KG1 (cell line): ENCODE results near the gene GRB14.
"Not testable (repeated sequence)": the region's sequence is repeated elsewhere in the genome, so short reads cannot be mapped to it uniquely, and the experiment has no call there.

Source experiments
- DNase-seq: peaks from one replicate; lab custom pipeline; 2025; lab: John Stamatoyannopoulos, UW

The GRB14 gene

GRCh38 chr2:164620873-164621763 lies at the start of gene GRB14:
Gene GRB14, minus strand, starts transcription at chr2:164621482. Its CDS starts 173 bp downstream, at chr2:164621309.
- no peak for DNase-seq

- DNase-seq: no peak
Measured at GRCh38 chr2:164669291-164669690, 48.0 kb upstream of the GRB14 start.

GRCh38 chr2:164667566-164667965 lies 46.3 kb upstream of the GRB14 start:
- DNase-seq: no peak

GRCh38 chr2:164664070-164664469 lies 42.8 kb upstream of the GRB14 start:
- DNase-seq: no peak

- no peak for DNase-seq
Measured at GRCh38 chr2:164662868-164663631, 41.8 kb upstream of the GRB14 start.

- no peak for DNase-seq
Measured at GRCh38 chr2:164662066-164662465, 40.8 kb upstream of the GRB14 start.

GRCh38 chr2:164661349-164661748 lies 40.1 kb upstream of the GRB14 start:
- no peak for DNase-seq

GRCh38 chr2:164657129-164657528 lies 35.8 kb upstream of the GRB14 start:
- DNase-seq: no peak

GRCh38 chr2:164655750-164656149 lies 34.5 kb upstream of the GRB14 start:
- no peak for DNase-seq

GRCh38 chr2:164655336-164655735 lies 34.1 kb upstream of the GRB14 start:
- no peak for DNase-seq

GRCh38 chr2:164651361-164651760 lies 30.1 kb upstream of the GRB14 start:
- no peak for DNase-seq

- DNase-seq: no peak
Measured at GRCh38 chr2:164644036-164644700, 22.9 kb upstream of the GRB14 start.

GRCh38 chr2:164642946-164643555 lies 21.8 kb upstream of the GRB14 start:
- DNase-seq: no peak

- no peak for DNase-seq
Measured at GRCh38 chr2:164642268-164642667, 21.0 kb upstream of the GRB14 start.

- DNase-seq: not testable (repeated sequence)
Measured at GRCh38 chr2:164628319-164628718, 7.0 kb upstream of the GRB14 start.

- no peak for DNase-seq
Measured at GRCh38 chr2:164625378-164625971, 4.2 kb upstream of the GRB14 start.

GRCh38 chr2:164624316-164624715 lies 3.0 kb upstream of the GRB14 start:
- DNase-seq: no peak

- DNase-seq: no peak
Measured at GRCh38 chr2:164622338-164623106, 1.2 kb upstream of the GRB14 start.

- DNase-seq: no peak
Measured at GRCh38 chr2:164621764-164622105, 453 bp upstream of the GRB14 start.

GRCh38 chr2:164620457-164620856 lies 825 bp downstream of the GRB14 start:
- DNase-seq: no peak

- DNase-seq: no peak
Measured at GRCh38 chr2:164617466-164617865, 3.8 kb downstream of the GRB14 start.
